Lung (tissue), 12 donors: ENCODE measurements around the gene CANT1. TPM values are rescaled to one million over a fixed set of nuclear protein-coding genes. Genes with fewer than 3 reads are reported as not detected.
A peak's percentile ranks its signal among the peaks of the same experiment; 100 is the strongest.

Experiments
- ATAC-seq: fragments of 200-7000 bp; cut with Tn5 transposase; one replicate; pipeline ENCODE4 v1.9.1; 2020; ENCODE audit warnings: moderate number of reproducible peaks; ENCODE audit not compliant: insufficient read depth, low FRiP score
- DNase-seq, 3 donors: peaks; one replicate each; pipeline ENCODE4 v3.0.0-alpha.2; 2013 to 2017
- H3K27ac ChIP-seq, 2 donors: one replicate each; pipeline ENCODE4 v1.5.1; 2013; ENCODE audit warnings: mild to moderate bottlenecking in 2 of 2, moderate library complexity in 2 of 2, control low read depth in 1 of 2, inconsistent platforms in 1 of 2, low read depth in 1 of 2, low read length in 1 of 2
- H3K27me3 ChIP-seq, 3 donors: one replicate each; pipeline ENCODE4 v1.5.1; 2013; ENCODE audit warnings: low read length in 2 of 3; ENCODE audit not compliant: control insufficient read depth in 3 of 3, insufficient read depth in 3 of 3
- H3K36me3 ChIP-seq, 4 donors: one replicate each; pipeline ENCODE4 v1.5.1; 2013; ENCODE audit warnings: low read length in 4 of 4, mild to moderate bottlenecking in 1 of 4, moderate library complexity in 1 of 4; ENCODE audit not compliant: control insufficient read depth in 4 of 4, insufficient read depth in 4 of 4
- H3K4me1 ChIP-seq, 5 donors: one replicate each; pipeline ENCODE4 v1.5.1; 2013; ENCODE audit warnings: low read length in 5 of 5, mild to moderate bottlenecking in 2 of 5, moderate library complexity in 1 of 5; ENCODE audit not compliant: control insufficient read depth in 5 of 5, insufficient read depth in 5 of 5
- H3K4me3 ChIP-seq: one replicate; pipeline ENCODE4 v1.5.1; 2013; ENCODE audit warnings: mild to moderate bottlenecking, control low read depth, moderate library complexity
- H3K9ac ChIP-seq, 2 donors: one replicate each; pipeline ENCODE4 v1.5.1; 2013; ENCODE audit warnings: low read length in 2 of 2, control low read depth in 1 of 2; ENCODE audit not compliant: insufficient read depth in 1 of 2
- H3K9me3 ChIP-seq, 4 donors: one replicate each; pipeline ENCODE4 v1.5.1; 2013; ENCODE audit warnings: low read length in 3 of 4, mild to moderate bottlenecking in 1 of 4, moderate library complexity in 1 of 4; ENCODE audit not compliant: control insufficient read depth in 4 of 4, insufficient read depth in 3 of 4
- CTCF ChIP-seq: IDR thresholded peaks from 2 replicates; pipeline ENCODE4 v1.5.1; 2012; ENCODE audit warnings: mild to moderate bottlenecking; ENCODE audit errors: control extremely low read depth, extremely low read depth
- WGBS, 2 donors: extraction: QIAGEN DNeasy Blood & Tissue Kit; methylation state at CpG; one replicate each; pipeline ENCODE4 v1.1.7; 2013; 5-methylcytosine and 5-hydroxymethylcytosine counted together
- polyA plus RNA-seq, 2 donors: library from polyadenylated mRNA; stranded (reverse); fragments of 200-250 nt; gene quantifications; one replicate each; pipeline ENCODE4 v1.2.1, GENCODE V29; 2013
- total RNA-seq, 2 donors: library from RNA; depleted of rRNA in 1 of 2; stranded (reverse); fragments of >200 nt in 1 of 2; gene quantifications; one replicate each; pipeline ENCODE4 v1.2.1, GENCODE V29; 2014 to 2021
- donor health status: control.
- donor health status: control.
- donor health status: Bipolar disorder and iron deficiency.
- donor health status: healthy.
- donor health status: DM: yes; HTN: yes; CAD: no.

Gene CANT1
- total and polyA plus RNA-seq, 4 donors, result 8.5 to 75.8 (median 48.7) TPM

- TF ChIP-seq CTCF, result no peak
- Histone ChIP-seq H3K4me1 (peaks cover 9 to 37% (median 14%) of the 10 kb centered on the region in 5 donors), H3K27me3 (no peaks in the 10 kb centered on the region), H3K9ac (no peak overlapping the region), H3K4me3 (no peak overlapping the region), H3K27ac (no peak overlapping the region), H3K9me3 (no peaks in the 10 kb centered on the region), H3K36me3 (peaks cover 0 to 1% (median 0%) of the 10 kb centered on the region in 4 donors)
- no peak for DNase-seq
- ATAC-seq, result no peak
- WGBS, 2 donors, result 87 to 88% methylated on average over 16 of the region's 16 CpGs
Observed at GRCh38 chr17:78981010-78981888, 28.3 kb downstream of the CANT1 start.

- no peak for DNase-seq
- Histone ChIP-seq H3K9me3 (no peaks in the 10 kb centered on the region), H3K27ac (peak overlapping the region in 1 of 2 donors; percentile 83), H3K4me1 (peaks cover 8 to 43% (median 16%) of the 10 kb centered on the region in 5 donors), H3K4me3 (no peak overlapping the region), H3K36me3 (peaks cover 0 to 1% (median 0%) of the 10 kb centered on the region in 4 donors), H3K9ac (no peak overlapping the region), H3K27me3 (no peaks in the 10 kb centered on the region)
- ATAC-seq, result no peak
- TF ChIP-seq CTCF, result no peak
- WGBS, 2 donors, result 83 to 87% methylated on average over 8 of the region's 8 CpGs
Observed at GRCh38 chr17:78980624-78980972, 29.0 kb downstream of the CANT1 start.

GRCh38 chr17:78979780-78980623, 29.6 kb downstream of the CANT1 start, which contains the start of gene LGALS3BP:
LGALS3BP (minus strand) TSS chr17:78979923; CDS start chr17:78977191, 2,732 bp downstream.
- Histone ChIP-seq H3K4me1 (peaks cover 9 to 47% (median 17%) of the 10 kb centered on the region in 5 donors), H3K36me3 (peaks cover 0 to 1% (median 0%) of the 10 kb centered on the region in 4 donors), H3K27ac (peak within 1 kb of the TSS; percentile 78 to 83), H3K4me3 (peak within 1 kb of the TSS; percentile 34), H3K9ac (peak within 1 kb of the TSS; percentile 17 to 49), H3K27me3 (no peaks in the 10 kb centered on the region), H3K9me3 (no peaks in the 10 kb centered on the region)
- peak; percentile 85 to 91 (median 87) for DNase-seq
- peak; percentile 78 for ATAC-seq
- no peak for TF ChIP-seq CTCF
- 51 to 68% methylated on average over 16 of the region's 16 CpGs for WGBS, 2 donors
